ENCODE data around the gene ERAS.

DNA sequence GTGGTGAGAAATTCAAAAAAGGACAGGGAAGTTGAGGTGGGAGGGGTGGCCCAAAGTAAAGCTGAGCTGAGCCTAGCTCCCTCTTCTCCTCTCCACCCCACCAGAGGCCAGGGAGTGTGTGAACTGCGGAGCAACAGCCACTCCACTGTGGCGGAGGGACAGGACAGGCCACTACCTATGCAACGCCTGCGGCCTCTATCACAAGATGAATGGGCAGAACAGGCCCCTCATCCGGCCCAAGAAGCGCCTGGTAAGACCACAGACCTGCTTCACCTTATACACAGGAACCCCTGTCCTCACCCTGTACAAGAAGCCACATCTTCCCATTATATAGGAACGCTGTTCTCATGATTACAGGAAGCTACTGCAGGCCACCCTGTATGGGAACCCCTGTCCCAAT is 34.1 kb upstream of the ERAS start:
- TF ChIP-seq FOXM1 (IDR thresholded peaks at IDR 0.05; ENCODE audit: borderline replicate concordance) (no peak), PKNOX1 (IDR thresholded peaks at IDR 0.05) (no peak), ARNT (IDR thresholded peaks at IDR 0.05) (no peak), LEF1 (IDR thresholded peaks at IDR 0.05; ENCODE audit: borderline replicate concordance) (no peak), FOXA1 (IDR thresholded peaks at IDR 0.05) (no peak), FOXK2 (IDR thresholded peaks at IDR 0.05) (no peak), SP1 (IDR thresholded peaks at IDR 0.05) (no peak), BHLHE40 (IDR thresholded peaks at IDR 0.05; ENCODE audit: borderline replicate concordance) (no peak)
